HG02571 (cell line): ENCODE measurements around the gene ACIN1.

Experiments used
- ATAC-seq: cut with Tn5 transposase; IDR thresholded peaks from one replicate; pipeline ENCODE4 v1.9.1; 2021; ENCODE audit warnings: mild to moderate bottlenecking, moderate library complexity; ENCODE audit not compliant: unreplicated experiment

ACIN1 gene

GRCh38 chr14:23125011-23125410 lies 30.1 kb upstream of the ACIN1 start:
- no peak for ATAC-seq

- ATAC-seq = no peak
Observed at GRCh38 chr14:23124337-23124954, 29.5 kb upstream of the ACIN1 start.

GRCh38 chr14:23123419-23123818 lies 28.5 kb upstream of the ACIN1 start:
- no peak for ATAC-seq

- ATAC-seq = no peak
Observed at GRCh38 chr14:23122086-23122485, 27.1 kb upstream of the ACIN1 start.

GRCh38 chr14:23121361-23121771 lies 26.4 kb upstream of the ACIN1 start:
- ATAC-seq = no peak

GRCh38 chr14:23120541-23121251 lies 25.8 kb upstream of the ACIN1 start:
- ATAC-seq = peak; percentile 75

- ATAC-seq = no peak
Observed at GRCh38 chr14:23119363-23120327, 24.7 kb upstream of the ACIN1 start.

GRCh38 chr14:23118506-23119362 lies 23.8 kb upstream of the ACIN1 start, which contains the start of gene CEBPE:
TSS of gene CEBPE (minus strand) at chr14:23119255. CDS start at chr14:23119091, 164 bp downstream.
- no peak for ATAC-seq

GRCh38 chr14:23117371-23118020 lies 22.6 kb upstream of the ACIN1 start:
- no peak for ATAC-seq

GRCh38 chr14:23115918-23116317 lies 21.0 kb upstream of the ACIN1 start:
- ATAC-seq = no peak

- ATAC-seq = no peak
Observed at GRCh38 chr14:23115039-23115731, 20.2 kb upstream of the ACIN1 start.

GRCh38 chr14:23114669-23115038 lies 19.7 kb upstream of the ACIN1 start:
- no peak for ATAC-seq

- no peak for ATAC-seq
Observed at GRCh38 chr14:23114120-23114458, 19.2 kb upstream of the ACIN1 start.

- no peak for ATAC-seq
Observed at GRCh38 chr14:23113431-23114119, 18.6 kb upstream of the ACIN1 start.

GRCh38 chr14:23112359-23113178 lies 17.6 kb upstream of the ACIN1 start:
- no peak for ATAC-seq

- ATAC-seq = no peak
Observed at GRCh38 chr14:23110579-23111365, 15.8 kb upstream of the ACIN1 start.

- ATAC-seq = no peak
Observed at GRCh38 chr14:23109769-23110168, 14.8 kb upstream of the ACIN1 start.
